ENCODE measurements around the gene SLC5A9.

GRCh38 chr1:48251821-48252220 lies 29.3 kb downstream of the SLC5A9 start:
- TF ChIP-seq CTCF (IDR thresholded peaks at IDR 0.05; ENCODE audit: insufficient read depth, low read length, poor library complexity, severe bottlenecking) (no peak), EZH2phosphoT487 (conservative IDR thresholded peaks at IDR 0.05; ENCODE audit: low read length) (no peak)
